Testis (tissue), 2 donors: ENCODE data around the gene MGLL.

Source experiments
- CTCF ChIP-seq, 3 experiments: fragments of 450-650 bp in 2 of 3; fragments of 200-600 bp in 1 of 3; sonication (generic) in 1 of 3; IDR thresholded peaks; one replicate each; pipeline ENCODE4 v1.5.1; 2016 to 2019; ENCODE audit warnings: antibody characterized with exemption in 3 of 3, mild to moderate bottlenecking in 2 of 3, moderate library complexity in 1 of 3
- POLR2A ChIP-seq: fragments of 450-650 bp; IDR thresholded peaks from one replicate; pipeline ENCODE4 v1.6.1; 2017; ENCODE audit warnings: antibody characterized with exemption, mild to moderate bottlenecking, moderate library complexity

GRCh38 chr3:127831723-127832172 lies 9.4 kb upstream of the MGLL start:
- no peak for TF ChIP-seq CTCF (IDR thresholded peaks at IDR 0.05)
- no peak for TF ChIP-seq POLR2A
